Measurements from ENCODE around the gene MAP4.

GRCh38 chr3:47901280-47901833 lies 114.9 kb downstream of the MAP4 start:
- TF ChIP-seq POLR2A (IDR thresholded peaks at IDR 0.05) (no peak), CTCF (IDR thresholded peaks at IDR 0.05) (no peak), EP300 (IDR thresholded peaks at IDR 0.05) (no peak), POLR2AphosphoS5 (IDR thresholded peaks at IDR 0.05) (no peak)

Measured in stomach (tissue), 4 donors.